ENCODE measurements around the gene FSTL4. TPM values are rescaled to one million over a fixed set of nuclear protein-coding genes. Genes with fewer than 3 reads are reported as not detected.

Gene FSTL4
- total RNA-seq, 1 donor from 2014 or later, result 11.3 TPM

GRCh38 chr5:133347039-133347438 lies 265.3 kb downstream of the FSTL4 start:
- H3K9me3 Mint-ChIP-seq, result no peaks in the 10 kb centered on the region
- TF ChIP-seq, protein P1, sequence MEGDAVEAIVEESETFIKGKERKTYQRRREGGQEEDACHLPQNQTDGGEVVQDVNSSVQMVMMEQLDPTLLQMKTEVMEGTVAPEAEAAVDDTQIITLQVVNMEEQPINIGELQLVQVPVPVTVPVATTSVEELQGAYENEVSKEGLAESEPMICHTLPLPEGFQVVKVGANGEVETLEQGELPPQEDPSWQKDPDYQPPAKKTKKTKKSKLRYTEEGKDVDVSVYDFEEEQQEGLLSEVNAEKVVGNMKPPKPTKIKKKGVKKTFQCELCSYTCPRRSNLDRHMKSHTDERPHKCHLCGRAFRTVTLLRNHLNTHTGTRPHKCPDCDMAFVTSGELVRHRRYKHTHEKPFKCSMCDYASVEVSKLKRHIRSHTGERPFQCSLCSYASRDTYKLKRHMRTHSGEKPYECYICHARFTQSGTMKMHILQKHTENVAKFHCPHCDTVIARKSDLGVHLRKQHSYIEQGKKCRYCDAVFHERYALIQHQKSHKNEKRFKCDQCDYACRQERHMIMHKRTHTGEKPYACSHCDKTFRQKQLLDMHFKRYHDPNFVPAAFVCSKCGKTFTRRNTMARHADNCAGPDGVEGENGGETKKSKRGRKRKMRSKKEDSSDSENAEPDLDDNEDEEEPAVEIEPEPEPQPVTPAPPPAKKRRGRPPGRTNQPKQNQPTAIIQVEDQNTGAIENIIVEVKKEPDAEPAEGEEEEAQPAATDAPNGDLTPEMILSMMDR (conservative IDR thresholded peaks at IDR 0.05), result peak; percentile 16
- no peaks in the 10 kb centered on the region for H3K36me3 Mint-ChIP-seq
- peaks cover 3% of the 10 kb centered on the region for H3K4me1 Mint-ChIP-seq (ENCODE audit: unreplicated experiment)
- peaks cover 4% of the 10 kb centered on the region for H3K27me3 Mint-ChIP-seq
- no peak overlapping the region for H3K4me3 Mint-ChIP-seq
- H3K27ac Mint-ChIP-seq, result no peak overlapping the region
- no peak for DNase-seq (ENCODE audit: extremely low spot score, unreplicated experiment)

GRCh38 chr5:133344266-133344665 lies 268.1 kb downstream of the FSTL4 start:
- Mint-ChIP-seq H3K27me3 (peaks cover 4% of the 10 kb centered on the region), H3K27ac (no peak overlapping the region), H3K9me3 (no peaks in the 10 kb centered on the region), H3K4me3 (no peak overlapping the region), H3K4me1 (ENCODE audit: unreplicated experiment) (peaks cover 6% of the 10 kb centered on the region), H3K36me3 (no peaks in the 10 kb centered on the region)
- TF ChIP-seq, protein P1 (conservative IDR thresholded peaks at IDR 0.05), result no peak
- DNase-seq (ENCODE audit: extremely low spot score, unreplicated experiment), result no peak

GRCh38 chr5:133343196-133343595 lies 269.1 kb downstream of the FSTL4 start:
- no peaks in the 10 kb centered on the region for H3K9me3 Mint-ChIP-seq
- no peak for DNase-seq (ENCODE audit: extremely low spot score, unreplicated experiment)
- H3K4me3 Mint-ChIP-seq, result no peak overlapping the region
- H3K27ac Mint-ChIP-seq, result no peak overlapping the region
- peaks cover 6% of the 10 kb centered on the region for H3K4me1 Mint-ChIP-seq (ENCODE audit: unreplicated experiment)
- peaks cover 4% of the 10 kb centered on the region for H3K27me3 Mint-ChIP-seq
- TF ChIP-seq, protein P1 (conservative IDR thresholded peaks at IDR 0.05), result no peak
- no peaks in the 10 kb centered on the region for H3K36me3 Mint-ChIP-seq

GRCh38 chr5:133341915-133342710 lies 270.2 kb downstream of the FSTL4 start:
- Mint-ChIP-seq H3K9me3 (no peaks in the 10 kb centered on the region), H3K27ac (no peak overlapping the region), H3K4me1 (ENCODE audit: unreplicated experiment) (peaks cover 6% of the 10 kb centered on the region), H3K27me3 (peaks cover 4% of the 10 kb centered on the region), H3K4me3 (no peak overlapping the region), H3K36me3 (no peaks in the 10 kb centered on the region)
- TF ChIP-seq, protein P1 (conservative IDR thresholded peaks at IDR 0.05), result peak; percentile 34
- DNase-seq (ENCODE audit: extremely low spot score, unreplicated experiment), result no peak

DNA sequence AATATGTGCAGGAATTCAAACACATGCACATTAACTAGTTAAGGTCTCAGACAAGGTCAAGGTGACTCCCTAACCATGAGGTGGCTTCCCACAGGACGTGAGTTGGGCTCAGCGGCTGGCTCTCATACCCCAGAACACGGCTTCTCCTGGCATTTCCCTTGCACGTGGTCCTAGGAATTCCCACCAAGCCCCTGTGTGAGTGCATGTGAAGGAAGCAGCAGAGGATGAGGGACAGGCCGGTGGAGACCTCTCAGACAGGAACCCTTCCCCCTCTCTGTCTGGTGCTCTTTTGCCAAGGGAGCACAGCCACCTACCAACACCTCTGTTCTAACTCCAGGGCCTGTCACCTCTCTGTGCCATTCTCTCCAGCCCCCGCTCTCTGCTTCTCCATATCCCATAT lies 271.0 kb downstream of the FSTL4 start:
- TF ChIP-seq, protein P1 (conservative IDR thresholded peaks at IDR 0.05), result no peak
- Mint-ChIP-seq H3K9me3 (no peaks in the 10 kb centered on the region), H3K27me3 (peaks cover 4% of the 10 kb centered on the region), H3K27ac (no peak overlapping the region), H3K36me3 (no peaks in the 10 kb centered on the region), H3K4me3 (no peak overlapping the region), H3K4me1 (ENCODE audit: unreplicated experiment) (peaks cover 6% of the 10 kb centered on the region)
- DNase-seq (ENCODE audit: extremely low spot score, unreplicated experiment), result no peak

Measured in type B pancreatic cell (in vitro differentiated cells).